KOPT-K1 (cell line): ENCODE results near the gene DNTT.
"Not testable (repeated sequence)": the region's sequence is repeated elsewhere in the genome, so short reads cannot be mapped to it uniquely, and the experiment has no call there.

Experiments
- H3K27ac ChIP-seq: fragments of 200-600 bp; sonication (generic); 2 replicates; pipeline ENCODE4 v1.5.1; 2016; ENCODE audit warnings: antibody characterized with exemption, mild to moderate bottlenecking, low read depth, low read length; ENCODE audit not compliant: poor library complexity, severe bottlenecking
- H3K36me3 ChIP-seq: fragments of 200-600 bp; sonication (generic); 2 replicates; pipeline ENCODE4 v1.5.1; 2017; ENCODE audit warnings: antibody characterized with exemption, mild to moderate bottlenecking, low read length, moderate library complexity; ENCODE audit not compliant: insufficient read depth
- H3K9me3 ChIP-seq: fragments of 200-600 bp; sonication (generic); 2 replicates; pipeline ENCODE4 v1.5.1; 2017; ENCODE audit warnings: antibody characterized with exemption, low read length, mild to moderate bottlenecking; ENCODE audit not compliant: insufficient read depth, poor library complexity, severe bottlenecking

Gene DNTT

GRCh38 chr10:96289218-96289910, 14.9 kb upstream of the DNTT start:
- Histone ChIP-seq H3K27ac (no peak overlapping the region), H3K9me3 (no peaks in the 10 kb centered on the region), H3K36me3 (no peaks in the 10 kb centered on the region)

- Histone ChIP-seq H3K36me3 (no peaks in the 10 kb centered on the region), H3K9me3 (no peaks in the 10 kb centered on the region), H3K27ac (peak overlapping the region; percentile 33)
These were observed 13.7 kb upstream of the DNTT start for GRCh38 chr10:96290368-96291133.

GRCh38 chr10:96292971-96293920, 11.0 kb upstream of the DNTT start:
- Histone ChIP-seq H3K27ac (peak overlapping the region; percentile 92), H3K36me3 (no peaks in the 10 kb centered on the region), H3K9me3 (no peaks in the 10 kb centered on the region)

GRCh38 chr10:96295475-96295874, 8.8 kb upstream of the DNTT start:
- Histone ChIP-seq H3K27ac (peak overlapping the region; percentile 92), H3K36me3 (no peaks in the 10 kb centered on the region), H3K9me3 (no peaks in the 10 kb centered on the region)

- Histone ChIP-seq H3K27ac (peak overlapping the region; percentile 92), H3K36me3 (no peaks in the 10 kb centered on the region)
These were observed 6.7 kb upstream of the DNTT start for GRCh38 chr10:96297486-96297885.

GRCh38 chr10:96298362-96298761, 5.9 kb upstream of the DNTT start:
- Histone ChIP-seq H3K36me3 (no peaks in the 10 kb centered on the region), H3K27ac (peak overlapping the region; percentile 92), H3K9me3 (no peaks in the 10 kb centered on the region)

More at GRCh38 chr10:96297486-96297885, 6.7 kb upstream of the DNTT start:
- no peaks in the 10 kb centered on the region for H3K9me3 ChIP-seq

- no peaks in the 10 kb centered on the region for H3K36me3 ChIP-seq
- H3K27ac ChIP-seq = peak overlapping the region; percentile 92
- H3K9me3 ChIP-seq = no peaks in the 10 kb centered on the region
These were observed 4.9 kb upstream of the DNTT start for GRCh38 chr10:96299383-96299782.

- Histone ChIP-seq H3K36me3 (no peaks in the 10 kb centered on the region), H3K27ac (peak overlapping the region; percentile 92), H3K9me3 (no peaks in the 10 kb centered on the region)
These were observed 2.6 kb upstream of the DNTT start for GRCh38 chr10:96301616-96302015.

- Histone ChIP-seq H3K27ac (peak overlapping the region; percentile 92), H3K36me3 (no peaks in the 10 kb centered on the region)
These were observed 785 bp downstream of the DNTT start for GRCh38 chr10:96305019-96305418.

GRCh38 chr10:96306516-96306915, 2.3 kb downstream of the DNTT start:
- no peaks in the 10 kb centered on the region for H3K9me3 ChIP-seq
- H3K27ac ChIP-seq = peak overlapping the region; percentile 92
- no peaks in the 10 kb centered on the region for H3K36me3 ChIP-seq

More at GRCh38 chr10:96305019-96305418, 785 bp downstream of the DNTT start:
- H3K9me3 ChIP-seq = no peaks in the 10 kb centered on the region

GRCh38 chr10:96308854-96309253, 4.6 kb downstream of the DNTT start:
- H3K27ac ChIP-seq = peak overlapping the region; percentile 89
- H3K9me3 ChIP-seq, H3K36me3 ChIP-seq: not testable (repeated sequence)

GRCh38 chr10:96309628-96310320, 5.5 kb downstream of the DNTT start:
- peak overlapping the region; percentile 89 for H3K27ac ChIP-seq
- no peaks in the 10 kb centered on the region for H3K9me3 ChIP-seq
- no peaks in the 10 kb centered on the region for H3K36me3 ChIP-seq

- Histone ChIP-seq H3K36me3 (no peaks in the 10 kb centered on the region), H3K27ac (peak overlapping the region; percentile 89), H3K9me3 (no peaks in the 10 kb centered on the region)
These were observed 6.1 kb downstream of the DNTT start for GRCh38 chr10:96310321-96310669.

GRCh38 chr10:96311180-96311715, 7.0 kb downstream of the DNTT start:
- H3K9me3 ChIP-seq = no peaks in the 10 kb centered on the region
- H3K27ac ChIP-seq = peak overlapping the region; percentile 89
- H3K36me3 ChIP-seq = no peaks in the 10 kb centered on the region
